Mucosa of rectum (tissue), 2 donors: ENCODE results near the gene TECPR1.

Experiments
- H3K27ac ChIP-seq, 2 donors: one replicate each; pipeline ENCODE4 v1.7.0; 2013; ENCODE audit warnings: inconsistent platforms in 2 of 2, low read depth in 2 of 2, low read length in 2 of 2
- H3K27me3 ChIP-seq, 2 donors: one replicate each; pipeline ENCODE4 v1.7.0; 2013; ENCODE audit warnings: low read length in 2 of 2; ENCODE audit not compliant: control insufficient read depth in 2 of 2, insufficient read depth in 2 of 2
- H3K36me3 ChIP-seq, 2 donors: one replicate each; pipeline ENCODE4 v1.7.0; 2013; ENCODE audit warnings: low read length in 2 of 2; ENCODE audit not compliant: control insufficient read depth in 2 of 2, insufficient read depth in 2 of 2
- H3K4me1 ChIP-seq, 2 donors: one replicate each; pipeline ENCODE4 v1.7.0; 2013; ENCODE audit warnings: low read length in 2 of 2, mild to moderate bottlenecking in 1 of 2; ENCODE audit not compliant: control insufficient read depth in 2 of 2, insufficient read depth in 2 of 2
- H3K4me3 ChIP-seq, 2 donors: one replicate each; pipeline ENCODE4 v1.7.0; 2013; ENCODE audit warnings: low read length in 2 of 2
- H3K9ac ChIP-seq, 2 donors: one replicate each; pipeline ENCODE4 v1.7.0; 2013; ENCODE audit warnings: low read length in 2 of 2, low read depth in 1 of 2, mild to moderate bottlenecking in 1 of 2
- H3K9me3 ChIP-seq, 2 donors: one replicate each; pipeline ENCODE4 v1.7.0; 2013; ENCODE audit warnings: low read length in 2 of 2; ENCODE audit not compliant: control insufficient read depth in 2 of 2
- donor health status: healthy.
- donor health status: Normal muscosa, but diverticular disease.

Gene TECPR1

DNA sequence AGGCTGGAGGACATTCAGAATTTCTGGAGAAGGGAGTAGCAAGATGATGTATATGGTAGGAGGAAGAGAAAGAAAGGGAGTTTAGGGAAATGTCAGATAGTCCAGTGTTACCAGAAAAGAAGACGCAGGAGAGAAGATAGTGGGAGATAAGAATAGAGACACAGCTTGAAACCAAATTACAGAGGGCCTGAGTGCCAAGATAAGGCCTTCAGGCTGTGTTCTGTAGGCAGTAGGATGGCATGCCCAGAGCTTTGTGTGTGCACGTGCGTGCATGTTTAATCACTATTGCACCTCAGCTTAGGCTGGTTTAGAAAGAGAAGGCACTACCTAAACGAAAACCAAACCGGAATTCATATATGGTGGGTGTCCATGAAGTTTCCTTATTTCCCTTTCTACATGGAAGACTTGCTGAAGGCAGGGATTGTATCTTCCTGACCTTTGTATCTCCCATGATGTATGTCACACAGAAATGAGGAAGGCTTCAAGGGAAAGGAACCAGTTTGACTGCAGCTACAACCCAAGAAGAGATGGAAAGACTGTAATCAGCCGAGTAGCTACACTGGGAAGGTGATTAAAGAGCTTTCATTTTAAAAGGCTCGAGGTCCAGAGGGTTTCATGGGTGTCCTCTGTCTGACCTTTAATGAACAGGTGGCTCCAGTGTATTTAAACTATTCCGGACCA is 76.6 kb downstream of the TECPR1 start:
- Histone ChIP-seq H3K9ac (no peak overlapping the region), H3K27ac (no peak overlapping the region), H3K4me1 (peaks cover 0 to 7% of the 10 kb centered on the region in 2 donors), H3K36me3 (peaks cover 33 to 35% of the 10 kb centered on the region in 2 donors), H3K4me3 (no peak overlapping the region), H3K9me3 (no peaks in the 10 kb centered on the region), H3K27me3 (no peaks in the 10 kb centered on the region)

- no peak overlapping the region for H3K9ac ChIP-seq
- H3K4me3 ChIP-seq, result no peak overlapping the region
- H3K27ac ChIP-seq, result no peak overlapping the region
- H3K27me3 ChIP-seq, result no peaks in the 10 kb centered on the region
- H3K9me3 ChIP-seq, result no peaks in the 10 kb centered on the region
- H3K4me1 ChIP-seq, result peaks cover 0 to 7% of the 10 kb centered on the region in 2 donors
- peaks cover 30 to 35% of the 10 kb centered on the region in 2 donors for H3K36me3 ChIP-seq
Measured at GRCh38 chr7:98174334-98175259, 77.4 kb downstream of the TECPR1 start.

GRCh38 chr7:98171449-98171848 is 80.6 kb downstream of the TECPR1 start:
- H3K4me3 ChIP-seq, result no peak overlapping the region
- H3K27me3 ChIP-seq, result no peaks in the 10 kb centered on the region
- peaks cover 25 to 26% of the 10 kb centered on the region in 2 donors for H3K36me3 ChIP-seq
- H3K4me1 ChIP-seq, result no peaks in the 10 kb centered on the region
- no peaks in the 10 kb centered on the region for H3K9me3 ChIP-seq
- H3K27ac ChIP-seq, result no peak overlapping the region
- H3K9ac ChIP-seq, result no peak overlapping the region

- Histone ChIP-seq H3K9ac (no peak overlapping the region), H3K27me3 (no peaks in the 10 kb centered on the region), H3K36me3 (peaks cover 25 to 26% of the 10 kb centered on the region in 2 donors), H3K4me1 (peaks cover 0 to under 1% of the 10 kb centered on the region in 2 donors), H3K27ac (no peak overlapping the region), H3K9me3 (no peaks in the 10 kb centered on the region), H3K4me3 (no peak overlapping the region)
Measured at GRCh38 chr7:98170966-98171365, 81.1 kb downstream of the TECPR1 start.

DNA sequence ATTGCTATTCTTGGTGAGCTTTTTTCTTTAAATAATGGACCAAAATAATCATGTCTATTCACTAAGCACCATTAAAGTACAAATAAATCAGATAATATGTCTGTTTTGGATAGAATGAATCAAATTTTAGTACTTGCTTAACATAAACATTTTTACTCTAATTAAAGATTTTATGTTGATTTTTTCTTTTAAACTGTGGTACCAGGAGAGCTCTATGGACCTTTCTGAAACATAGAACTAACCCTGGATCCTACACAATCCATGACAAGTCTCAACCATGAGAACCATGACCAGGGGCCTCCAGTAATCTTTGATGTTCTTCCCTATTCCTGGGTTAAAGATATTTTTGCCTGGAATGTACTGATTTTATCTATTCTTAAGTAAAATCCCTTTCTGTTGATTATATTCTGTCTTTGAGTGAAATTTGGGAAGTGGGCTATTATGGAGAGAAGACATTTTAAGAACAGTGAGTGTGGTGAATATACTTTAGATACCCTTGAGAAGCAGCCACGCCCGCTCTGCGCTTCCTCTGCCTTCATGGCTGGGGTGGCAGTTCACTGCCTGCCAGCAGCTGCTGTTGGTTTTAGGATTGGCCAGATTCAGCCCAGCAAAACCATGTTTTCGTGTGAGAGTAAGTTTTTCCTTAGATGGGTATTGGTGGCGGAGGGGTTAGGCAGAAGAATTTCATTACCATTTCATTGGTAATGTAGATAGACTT is 83.0 kb downstream of the TECPR1 start:
- Histone ChIP-seq H3K4me3 (no peak overlapping the region), H3K9me3 (no peaks in the 10 kb centered on the region), H3K27me3 (no peaks in the 10 kb centered on the region), H3K4me1 (peaks cover 5 to 12% of the 10 kb centered on the region in 2 donors), H3K9ac (no peak overlapping the region), H3K27ac (no peak overlapping the region), H3K36me3 (peaks cover 14 to 17% of the 10 kb centered on the region in 2 donors)

- H3K9me3 ChIP-seq, result no peaks in the 10 kb centered on the region
- H3K27ac ChIP-seq, result no peak overlapping the region
- peaks cover 14 to 17% of the 10 kb centered on the region in 2 donors for H3K36me3 ChIP-seq
- H3K9ac ChIP-seq, result no peak overlapping the region
- no peak overlapping the region for H3K4me3 ChIP-seq
- peaks cover 10 to 19% of the 10 kb centered on the region in 2 donors for H3K4me1 ChIP-seq
- H3K27me3 ChIP-seq, result no peaks in the 10 kb centered on the region
Measured at GRCh38 chr7:98168181-98168903, 83.7 kb downstream of the TECPR1 start.

GRCh38 chr7:98167653-98168052 is 84.4 kb downstream of the TECPR1 start:
- no peaks in the 10 kb centered on the region for H3K9me3 ChIP-seq
- no peaks in the 10 kb centered on the region for H3K27me3 ChIP-seq
- H3K36me3 ChIP-seq, result peaks cover 12 to 17% of the 10 kb centered on the region in 2 donors
- H3K4me3 ChIP-seq, result no peak overlapping the region
- no peak overlapping the region for H3K9ac ChIP-seq
- no peak overlapping the region for H3K27ac ChIP-seq
- H3K4me1 ChIP-seq, result peaks cover 10 to 23% of the 10 kb centered on the region in 2 donors

DNA sequence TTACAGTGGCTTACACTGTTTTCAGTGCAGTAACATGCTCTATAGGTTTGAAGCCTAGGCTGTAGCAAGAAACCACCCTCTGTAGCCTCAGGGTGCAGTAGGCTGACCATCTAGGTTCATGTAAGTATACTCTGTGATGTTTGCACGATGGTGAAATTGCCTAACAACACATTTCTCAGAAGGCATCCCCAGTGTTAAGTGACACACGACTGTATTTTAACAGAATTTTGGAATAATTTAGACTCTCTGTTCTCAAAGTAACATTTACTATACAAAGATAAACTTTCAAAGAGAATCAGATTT is 85.4 kb downstream of the TECPR1 start:
- no peak overlapping the region for H3K4me3 ChIP-seq
- H3K27me3 ChIP-seq, result no peaks in the 10 kb centered on the region
- no peaks in the 10 kb centered on the region for H3K9me3 ChIP-seq
- peaks cover 10 to 24% of the 10 kb centered on the region in 2 donors for H3K4me1 ChIP-seq
- no peak overlapping the region for H3K27ac ChIP-seq
- H3K36me3 ChIP-seq, result peaks cover 7 to 10% of the 10 kb centered on the region in 2 donors
- no peak overlapping the region for H3K9ac ChIP-seq

- Histone ChIP-seq H3K9ac (no peak overlapping the region), H3K27me3 (no peaks in the 10 kb centered on the region), H3K27ac (no peak overlapping the region), H3K4me3 (no peak overlapping the region), H3K36me3 (peaks cover 5% of the 10 kb centered on the region in 2 donors), H3K4me1 (peaks cover 10 to 24% of the 10 kb centered on the region in 2 donors), H3K9me3 (no peaks in the 10 kb centered on the region)
Measured at GRCh38 chr7:98165827-98166667, 86.0 kb downstream of the TECPR1 start.
